Trophoblast cell (in vitro differentiated cells and primary cell): ENCODE results near the gene OOSP3.

ENCODE experiments used
- DNase-seq, 2 donors: peaks; one replicate each; pipeline ENCODE4 v3.0.0-alpha.2; 2016
- H2AFZ ChIP-seq: 2 replicates; pipeline ENCODE4 v1.6.1; 2013; ENCODE audit warnings: low read length, moderate library complexity, mild to moderate bottlenecking; ENCODE audit not compliant: insufficient read depth, poor library complexity
- H2AK5ac ChIP-seq: 2 replicates; pipeline ENCODE4 v1.6.1; 2013; ENCODE audit warnings: mild to moderate bottlenecking, low read length
- H2BK120ac ChIP-seq: 2 replicates; pipeline ENCODE4 v1.6.1; 2013; ENCODE audit warnings: low read length, mild to moderate bottlenecking, moderate library complexity; ENCODE audit not compliant: insufficient read depth, poor library complexity
- H2BK12ac ChIP-seq: 2 replicates; pipeline ENCODE4 v1.6.1; 2013; ENCODE audit warnings: mild to moderate bottlenecking, low read length, moderate library complexity
- H2BK5ac ChIP-seq: 2 replicates; pipeline ENCODE4 v1.6.1; 2013; ENCODE audit warnings: low read length, low read depth, moderate library complexity, mild to moderate bottlenecking; ENCODE audit not compliant: poor library complexity
- H3K14ac ChIP-seq: 2 replicates; pipeline ENCODE4 v1.6.1; 2013; ENCODE audit warnings: mild to moderate bottlenecking, low read length
- H3K18ac ChIP-seq: 2 replicates; pipeline ENCODE4 v1.6.1; 2013; ENCODE audit warnings: mild to moderate bottlenecking, low read length
- H3K23ac ChIP-seq: 2 replicates; pipeline ENCODE4 v1.6.1; 2013; ENCODE audit warnings: low read length
- H3K27ac ChIP-seq: 2 replicates; pipeline ENCODE4 v1.5.1; 2013; ENCODE audit warnings: low read depth, mild to moderate bottlenecking, inconsistent platforms, low read length, moderate library complexity
- H3K27me3 ChIP-seq: 2 replicates; pipeline ENCODE4 v1.6.1; 2013; ENCODE audit warnings: inconsistent platforms, mild to moderate bottlenecking, low read length, moderate library complexity; ENCODE audit not compliant: insufficient read depth
- H3K36me3 ChIP-seq, 2 experiments: 1 replicate in 1 of 2; 2 replicates in 1 of 2; pipeline ENCODE4 v1.6.1; 2013; ENCODE audit warnings: low read length in 2 of 2, mild to moderate bottlenecking in 2 of 2, moderate library complexity in 1 of 2; ENCODE audit not compliant: insufficient read depth in 2 of 2, control insufficient read depth in 1 of 2
- H3K4ac ChIP-seq: 2 replicates; pipeline ENCODE4 v1.6.1; 2013; ENCODE audit warnings: low read depth, mild to moderate bottlenecking, low read length, moderate library complexity
- H3K4me1 ChIP-seq, 2 experiments: 1 replicate in 1 of 2; 2 replicates in 1 of 2; pipeline ENCODE4 v1.6.1; 2013; ENCODE audit warnings: low read length in 2 of 2, mild to moderate bottlenecking in 2 of 2, moderate library complexity in 1 of 2; ENCODE audit not compliant: insufficient read depth in 2 of 2, control insufficient read depth in 1 of 2
- H3K4me2 ChIP-seq: 2 replicates; pipeline ENCODE4 v1.6.1; 2013; ENCODE audit warnings: inconsistent platforms, mild to moderate bottlenecking, low read length, moderate library complexity
- H3K4me3 ChIP-seq: 2 replicates; pipeline ENCODE4 v1.5.1; 2013; ENCODE audit warnings: mild to moderate bottlenecking, low read depth, low read length, inconsistent platforms
- H3K79me1 ChIP-seq: one replicate; pipeline ENCODE4 v1.6.1; 2013; ENCODE audit warnings: low read length
- H3K79me2 ChIP-seq: 2 replicates; pipeline ENCODE4 v1.6.1; 2013; ENCODE audit warnings: low read length, mild to moderate bottlenecking; ENCODE audit not compliant: control insufficient read depth, insufficient read depth, poor library complexity
- H3K9ac ChIP-seq: 2 replicates; pipeline ENCODE4 v1.6.1; 2013; ENCODE audit warnings: mild to moderate bottlenecking, low read length
- H3K9me3 ChIP-seq: 2 replicates; pipeline ENCODE4 v1.6.1; 2013; ENCODE audit warnings: low read depth, mild to moderate bottlenecking, control low read depth, inconsistent platforms, low read length; ENCODE audit not compliant: insufficient read depth
- H4K12ac ChIP-seq: 2 replicates; pipeline ENCODE4 v1.6.1; 2013; ENCODE audit warnings: low read depth, mild to moderate bottlenecking, low read length, moderate library complexity
- H4K8ac ChIP-seq: 2 replicates; pipeline ENCODE4 v1.6.1; 2013; ENCODE audit warnings: low read depth, mild to moderate bottlenecking, low read length, moderate library complexity
- H4K91ac ChIP-seq: one replicate; pipeline ENCODE4 v1.6.1; 2013; ENCODE audit warnings: low read depth, mild to moderate bottlenecking, low read length, moderate library complexity
- WGBS: extraction: QIAGEN DNeasy Blood & Tissue Kit; methylation state at CpG from one replicate; pipeline ENCODE4 v1.1.7; 2013; ENCODE audit warnings: missing lambda C conversion rate; ENCODE audit not compliant: insufficient read length, insufficient coverage; ENCODE audit errors: extremely low coverage; 5-methylcytosine and 5-hydroxymethylcytosine counted together

The OOSP3 gene

GRCh38 chr11:59894616-59895015, 16.0 kb downstream of the OOSP3 start:
- Histone ChIP-seq H3K9ac (no peak overlapping the region), H4K8ac (no peak overlapping the region), H3K27ac (no peak overlapping the region), H3K14ac (no peak overlapping the region), H3K4me1 (no peaks in the 10 kb centered on the region), H2BK5ac (no peak overlapping the region), H2BK120ac (no peak overlapping the region), H2AFZ (no peak overlapping the region), H4K91ac (no peak overlapping the region), H3K18ac (no peak overlapping the region), H3K23ac (no peak overlapping the region), H3K4me3 (no peak overlapping the region), H3K79me1 (no peaks in the 10 kb centered on the region), H2BK12ac (no peak overlapping the region), H3K27me3 (no peaks in the 10 kb centered on the region), H3K4me2 (no peak overlapping the region), H3K79me2 (no peaks in the 10 kb centered on the region), H4K12ac (no peak overlapping the region), H3K36me3 (no peaks in the 10 kb centered on the region), H3K9me3 (no peaks in the 10 kb centered on the region), H2AK5ac (no peak overlapping the region), H3K4ac (no peak overlapping the region)
- no CpG with 5 or more reads among the region's 1 CpG for WGBS
- no peak for DNase-seq

- Histone ChIP-seq H3K79me1 (no peaks in the 10 kb centered on the region), H4K8ac (no peak overlapping the region), H3K4ac (no peak overlapping the region), H4K91ac (no peak overlapping the region), H2BK120ac (no peak overlapping the region), H3K27ac (no peak overlapping the region), H3K4me2 (no peak overlapping the region), H3K18ac (no peak overlapping the region), H3K79me2 (no peaks in the 10 kb centered on the region), H3K4me3 (no peak overlapping the region), H2BK12ac (no peak overlapping the region), H2BK5ac (no peak overlapping the region), H3K23ac (no peak overlapping the region), H2AFZ (no peak overlapping the region), H3K14ac (no peak overlapping the region), H2AK5ac (no peak overlapping the region), H4K12ac (no peak overlapping the region), H3K36me3 (no peaks in the 10 kb centered on the region), H3K9ac (no peak overlapping the region), H3K9me3 (no peaks in the 10 kb centered on the region), H3K4me1 (no peaks in the 10 kb centered on the region), H3K27me3 (no peaks in the 10 kb centered on the region)
- WGBS: no CpG with 5 or more reads among the region's 31 CpGs
- DNase-seq: no peak
These were observed 19.5 kb downstream of the OOSP3 start for GRCh38 chr11:59898046-59898445.

GRCh38 chr11:59898650-59899049, 20.1 kb downstream of the OOSP3 start:
- H3K9ac ChIP-seq: no peak overlapping the region
- H2BK5ac ChIP-seq: no peak overlapping the region
- WGBS: no CpG with 5 or more reads among the region's 7 CpGs
- no peak overlapping the region for H3K18ac ChIP-seq
- no peak overlapping the region for H3K4ac ChIP-seq
- H4K12ac ChIP-seq: no peak overlapping the region
- H2AK5ac ChIP-seq: no peak overlapping the region
- no peak overlapping the region for H4K8ac ChIP-seq
- no peak for DNase-seq
- no peaks in the 10 kb centered on the region for H3K79me2 ChIP-seq
- no peak overlapping the region for H2BK12ac ChIP-seq
- no peak overlapping the region for H4K91ac ChIP-seq
- no peaks in the 10 kb centered on the region for H3K79me1 ChIP-seq
- H3K27ac ChIP-seq: no peak overlapping the region
- no peaks in the 10 kb centered on the region for H3K36me3 ChIP-seq
- no peak overlapping the region for H3K4me2 ChIP-seq
- no peak overlapping the region for H3K4me3 ChIP-seq
- no peak overlapping the region for H3K14ac ChIP-seq
- H2AFZ ChIP-seq: no peak overlapping the region
- no peak overlapping the region for H3K23ac ChIP-seq
- H3K4me1 ChIP-seq: no peaks in the 10 kb centered on the region
- no peak overlapping the region for H2BK120ac ChIP-seq
- no peaks in the 10 kb centered on the region for H3K27me3 ChIP-seq
- H3K9me3 ChIP-seq: no peaks in the 10 kb centered on the region

- Histone ChIP-seq H2BK120ac (no peak overlapping the region), H3K4me1 (no peaks in the 10 kb centered on the region), H3K9ac (no peak overlapping the region), H2AFZ (no peak overlapping the region), H3K9me3 (no peaks in the 10 kb centered on the region), H4K8ac (no peak overlapping the region), H3K27me3 (no peaks in the 10 kb centered on the region), H2BK12ac (no peak overlapping the region), H3K79me1 (no peaks in the 10 kb centered on the region), H4K12ac (no peak overlapping the region), H3K36me3 (no peaks in the 10 kb centered on the region), H3K14ac (no peak overlapping the region), H3K4me2 (no peak overlapping the region), H3K18ac (no peak overlapping the region), H4K91ac (no peak overlapping the region), H3K27ac (no peak overlapping the region), H2AK5ac (no peak overlapping the region), H3K4me3 (no peak overlapping the region), H3K79me2 (no peaks in the 10 kb centered on the region), H2BK5ac (no peak overlapping the region), H3K23ac (no peak overlapping the region), H3K4ac (no peak overlapping the region)
- no peak for DNase-seq
- no CpG with 5 or more reads among the region's 11 CpGs for WGBS
These were observed 20.9 kb downstream of the OOSP3 start for GRCh38 chr11:59899532-59899931.
